ENCODE results near the gene C2CD3. TPM values are rescaled to one million over a fixed set of nuclear protein-coding genes. Genes with fewer than 3 reads are reported as not detected.

C2CD3 gene
- total RNA-seq, 1 donor from 2014 or later: 13.8 TPM

DNA sequence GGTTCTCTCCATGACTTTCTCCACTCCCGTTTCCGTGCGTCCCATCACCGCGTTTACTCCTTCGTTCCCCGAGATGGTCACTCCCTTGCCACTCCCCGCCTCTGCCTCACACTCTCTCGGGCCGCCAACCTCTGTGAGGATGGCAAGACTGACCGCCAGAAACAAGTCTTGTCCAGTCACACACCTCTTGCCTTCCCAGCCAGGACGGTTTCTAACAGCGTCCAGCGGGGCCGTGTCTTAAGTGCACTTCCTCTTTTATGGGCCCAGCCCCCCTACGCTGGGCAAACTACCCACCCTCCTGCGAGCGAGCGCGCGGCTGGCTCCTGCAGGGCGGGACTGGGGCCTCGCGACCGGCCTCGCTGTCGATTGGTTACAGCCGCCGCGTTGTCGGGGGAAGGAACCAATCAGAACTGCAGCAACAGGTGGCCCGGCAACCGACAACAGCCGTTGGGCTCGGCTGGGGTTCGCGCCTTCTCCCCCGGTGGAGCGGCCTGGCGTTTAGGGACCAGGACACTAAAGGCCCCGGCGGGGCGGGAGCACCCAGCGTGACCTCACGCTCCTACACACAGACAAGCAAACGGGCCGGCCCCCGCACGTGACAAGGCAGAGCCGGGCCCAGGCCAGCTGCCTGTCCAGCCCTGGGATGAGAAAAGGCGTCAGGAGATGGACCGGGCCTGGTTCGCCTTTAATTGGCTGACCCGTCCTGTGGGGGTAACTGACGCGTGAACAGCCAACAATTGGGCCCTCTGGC, 187.6 kb downstream of the C2CD3 start:
- Histone ChIP-seq H3K27ac (replicated peaks) (peak overlapping the region; percentile 92), H3K27me3 (ENCODE audit: low read depth) (no peaks in the 10 kb centered on the region), H3K36me3 (no peaks in the 10 kb centered on the region), H3K9me3 (replicated peaks) (no peaks in the 10 kb centered on the region), H3K4me1 (peaks cover 26% of the 10 kb centered on the region), H3K4me3 (peak overlapping the region; percentile 81)
- DNase-seq: peak; percentile 93
- TF ChIP-seq, protein P1, sequence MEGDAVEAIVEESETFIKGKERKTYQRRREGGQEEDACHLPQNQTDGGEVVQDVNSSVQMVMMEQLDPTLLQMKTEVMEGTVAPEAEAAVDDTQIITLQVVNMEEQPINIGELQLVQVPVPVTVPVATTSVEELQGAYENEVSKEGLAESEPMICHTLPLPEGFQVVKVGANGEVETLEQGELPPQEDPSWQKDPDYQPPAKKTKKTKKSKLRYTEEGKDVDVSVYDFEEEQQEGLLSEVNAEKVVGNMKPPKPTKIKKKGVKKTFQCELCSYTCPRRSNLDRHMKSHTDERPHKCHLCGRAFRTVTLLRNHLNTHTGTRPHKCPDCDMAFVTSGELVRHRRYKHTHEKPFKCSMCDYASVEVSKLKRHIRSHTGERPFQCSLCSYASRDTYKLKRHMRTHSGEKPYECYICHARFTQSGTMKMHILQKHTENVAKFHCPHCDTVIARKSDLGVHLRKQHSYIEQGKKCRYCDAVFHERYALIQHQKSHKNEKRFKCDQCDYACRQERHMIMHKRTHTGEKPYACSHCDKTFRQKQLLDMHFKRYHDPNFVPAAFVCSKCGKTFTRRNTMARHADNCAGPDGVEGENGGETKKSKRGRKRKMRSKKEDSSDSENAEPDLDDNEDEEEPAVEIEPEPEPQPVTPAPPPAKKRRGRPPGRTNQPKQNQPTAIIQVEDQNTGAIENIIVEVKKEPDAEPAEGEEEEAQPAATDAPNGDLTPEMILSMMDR (IDR thresholded peaks at IDR 0.05; ENCODE audit: borderline replicate concordance): no peak
- intact Hi-C loops (cut with micrococcal nuclease): no loop called here

GRCh38 chr11:73982595-73982989, 188.2 kb downstream of the C2CD3 start, which contains the start of gene UCP2:
TSS of gene UCP2 (minus strand) at chr11:73982843. CDS start at chr11:73978378, 4,465 bp downstream.
- Histone ChIP-seq H3K4me1 (peaks cover 26% of the 10 kb centered on the region), H3K4me3 (peak within 1 kb of the TSS; percentile 81), H3K27ac (replicated peaks) (peak within 1 kb of the TSS; percentile 92), H3K9me3 (replicated peaks) (no peaks in the 10 kb centered on the region), H3K27me3 (ENCODE audit: low read depth) (no peaks in the 10 kb centered on the region), H3K36me3 (peaks cover 6% of the 10 kb centered on the region)
- TF ChIP-seq, protein P1 (IDR thresholded peaks at IDR 0.05; ENCODE audit: borderline replicate concordance): no peak
- intact Hi-C loops (cut with micrococcal nuclease): no loop called here
- peak; percentile 88 for DNase-seq

- Histone ChIP-seq H3K27ac (replicated peaks) (peak overlapping the region; percentile 92), H3K4me1 (peaks cover 26% of the 10 kb centered on the region), H3K4me3 (peak overlapping the region; percentile 81), H3K36me3 (peaks cover 18% of the 10 kb centered on the region), H3K9me3 (replicated peaks) (no peaks in the 10 kb centered on the region), H3K27me3 (ENCODE audit: low read depth) (no peaks in the 10 kb centered on the region)
- intact Hi-C loops (cut with micrococcal nuclease): no loop called here
- DNase-seq: no peak
- TF ChIP-seq, protein P1 (IDR thresholded peaks at IDR 0.05; ENCODE audit: borderline replicate concordance): no peak
Observed at GRCh38 chr11:73981051-73981805, 189.6 kb downstream of the C2CD3 start.

GRCh38 chr11:73980001-73980961, 190.5 kb downstream of the C2CD3 start:
- H3K4me1 ChIP-seq: peaks cover 26% of the 10 kb centered on the region

More at GRCh38 chr11:73980001-73980961, 190.5 kb downstream of the C2CD3 start:
- Histone ChIP-seq H3K36me3 (peaks cover 26% of the 10 kb centered on the region), H3K27me3 (ENCODE audit: low read depth) (no peaks in the 10 kb centered on the region), H3K9me3 (replicated peaks) (no peaks in the 10 kb centered on the region), H3K4me3 (peak overlapping the region; percentile 81), H3K27ac (replicated peaks) (peak overlapping the region; percentile 36)
- TF ChIP-seq, protein P1 (IDR thresholded peaks at IDR 0.05; ENCODE audit: borderline replicate concordance): no peak
- no peak for DNase-seq
- intact Hi-C loops (cut with micrococcal nuclease): no loop called here
